ENCODE measurements around the gene KCND3.

The KCND3 gene

DNA sequence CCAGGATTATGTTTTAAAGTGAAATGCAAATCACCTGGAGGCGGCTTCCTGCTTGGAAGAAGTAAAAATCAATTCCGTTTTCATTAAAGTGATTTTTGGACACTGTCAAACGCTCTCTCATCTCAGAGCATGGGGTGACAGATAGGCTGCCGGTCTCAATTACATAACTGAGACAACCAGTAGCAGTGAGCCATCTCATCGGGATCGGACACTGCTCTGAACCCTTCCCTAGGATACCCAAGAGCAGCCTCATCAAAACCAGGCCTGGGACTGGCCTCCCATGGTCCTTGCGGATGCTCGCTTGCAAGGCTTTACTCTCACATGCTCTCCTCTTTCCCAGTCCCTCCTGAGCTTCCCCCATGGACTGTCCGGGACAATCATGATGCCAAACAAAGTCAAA is 12.1 kb downstream of the KCND3 start:
- Histone ChIP-seq H3K4me1 (ENCODE audit: control insufficient read depth, low read length) (no peaks in the 10 kb centered on the region), H3F3A (ENCODE audit: control insufficient read depth, insufficient read depth) (no peaks in the 10 kb centered on the region), H3K27ac (ENCODE audit: low read depth, low read length) (no peak overlapping the region), H3K36me3 (ENCODE audit: control insufficient read depth, low read length) (no peaks in the 10 kb centered on the region), H4K20me1 (ENCODE audit: control insufficient read depth, insufficient read depth, low read depth, low read length) (no peaks in the 10 kb centered on the region), H3K27me3 (ENCODE audit: control insufficient read depth, low read length) (peaks cover 30% of the 10 kb centered on the region), H3K4me3 (ENCODE audit: low read length) (no peak overlapping the region), H3K79me2 (ENCODE audit: control insufficient read depth, low read length) (no peaks in the 10 kb centered on the region), H3K9me3 (ENCODE audit: control insufficient read depth, insufficient read depth, low read length) (no peaks in the 10 kb centered on the region), H3K4me2 (ENCODE audit: low read length) (no peak overlapping the region), H3K9me2 (replicated peaks; ENCODE audit: control insufficient read depth, low read length) (no peaks in the 10 kb centered on the region)
- TF ChIP-seq, protein P1, sequence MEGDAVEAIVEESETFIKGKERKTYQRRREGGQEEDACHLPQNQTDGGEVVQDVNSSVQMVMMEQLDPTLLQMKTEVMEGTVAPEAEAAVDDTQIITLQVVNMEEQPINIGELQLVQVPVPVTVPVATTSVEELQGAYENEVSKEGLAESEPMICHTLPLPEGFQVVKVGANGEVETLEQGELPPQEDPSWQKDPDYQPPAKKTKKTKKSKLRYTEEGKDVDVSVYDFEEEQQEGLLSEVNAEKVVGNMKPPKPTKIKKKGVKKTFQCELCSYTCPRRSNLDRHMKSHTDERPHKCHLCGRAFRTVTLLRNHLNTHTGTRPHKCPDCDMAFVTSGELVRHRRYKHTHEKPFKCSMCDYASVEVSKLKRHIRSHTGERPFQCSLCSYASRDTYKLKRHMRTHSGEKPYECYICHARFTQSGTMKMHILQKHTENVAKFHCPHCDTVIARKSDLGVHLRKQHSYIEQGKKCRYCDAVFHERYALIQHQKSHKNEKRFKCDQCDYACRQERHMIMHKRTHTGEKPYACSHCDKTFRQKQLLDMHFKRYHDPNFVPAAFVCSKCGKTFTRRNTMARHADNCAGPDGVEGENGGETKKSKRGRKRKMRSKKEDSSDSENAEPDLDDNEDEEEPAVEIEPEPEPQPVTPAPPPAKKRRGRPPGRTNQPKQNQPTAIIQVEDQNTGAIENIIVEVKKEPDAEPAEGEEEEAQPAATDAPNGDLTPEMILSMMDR (IDR thresholded peaks at IDR 0.05; ENCODE audit: low read depth, low read length, poor library complexity, severe bottlenecking), result no peak
- no peak for TF ChIP-seq EZH2phosphoT487 (IDR thresholded peaks at IDR 0.05; ENCODE audit: borderline replicate concordance, low read length)

DNA sequence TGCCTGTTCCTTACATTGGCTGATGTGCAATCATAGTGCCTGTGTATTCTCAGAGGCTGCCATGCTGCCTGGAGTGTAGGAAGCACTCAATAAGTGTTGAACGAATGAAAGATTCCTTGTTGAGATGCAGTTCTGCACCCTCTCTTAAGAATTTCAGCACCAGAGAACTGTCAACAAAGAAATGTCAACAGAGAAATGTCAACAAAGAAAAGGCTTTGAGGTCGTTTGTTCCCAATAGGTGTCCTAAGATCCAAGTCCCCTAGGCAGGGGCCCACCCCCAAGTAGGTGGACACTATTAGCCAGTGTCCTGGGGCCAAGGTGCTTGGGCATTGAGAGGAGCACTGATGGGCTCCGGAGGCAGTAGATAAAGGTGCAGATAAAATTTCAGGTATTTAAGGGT is 12.6 kb downstream of the KCND3 start:
- Histone ChIP-seq H4K20me1 (ENCODE audit: control insufficient read depth, insufficient read depth, low read depth, low read length) (no peaks in the 10 kb centered on the region), H3K27me3 (ENCODE audit: control insufficient read depth, low read length) (peaks cover 30% of the 10 kb centered on the region), H3K36me3 (ENCODE audit: control insufficient read depth, low read length) (no peaks in the 10 kb centered on the region), H3F3A (ENCODE audit: control insufficient read depth, insufficient read depth) (no peaks in the 10 kb centered on the region), H3K27ac (ENCODE audit: low read depth, low read length) (no peak overlapping the region), H3K4me2 (ENCODE audit: low read length) (no peak overlapping the region), H3K4me1 (ENCODE audit: control insufficient read depth, low read length) (no peaks in the 10 kb centered on the region), H3K4me3 (ENCODE audit: low read length) (no peak overlapping the region), H3K79me2 (ENCODE audit: control insufficient read depth, low read length) (no peaks in the 10 kb centered on the region), H3K9me3 (ENCODE audit: control insufficient read depth, insufficient read depth, low read length) (no peaks in the 10 kb centered on the region), H3K9me2 (replicated peaks; ENCODE audit: control insufficient read depth, low read length) (no peaks in the 10 kb centered on the region)
- TF ChIP-seq, protein P1 (IDR thresholded peaks at IDR 0.05; ENCODE audit: low read depth, low read length, poor library complexity, severe bottlenecking), result no peak
- TF ChIP-seq EZH2phosphoT487 (IDR thresholded peaks at IDR 0.05; ENCODE audit: borderline replicate concordance, low read length), result no peak

DNA sequence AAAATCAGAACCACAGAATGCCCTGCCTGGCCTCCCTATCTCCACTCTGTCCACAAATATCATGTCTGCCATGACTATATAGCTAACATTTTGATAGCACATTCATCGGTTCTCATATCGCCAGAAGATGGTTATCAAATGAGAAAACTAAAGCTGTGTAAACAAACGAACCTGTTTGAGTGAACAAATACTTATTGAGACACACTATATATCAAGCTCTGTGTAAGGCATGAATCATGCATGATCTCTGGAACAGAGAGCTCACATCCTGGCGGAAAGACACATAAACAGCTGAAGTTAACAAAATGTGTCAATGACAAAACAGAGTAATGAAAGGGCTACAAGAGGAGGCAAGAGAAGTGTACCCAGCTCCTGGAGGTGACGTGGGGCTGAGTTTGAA is 13.1 kb downstream of the KCND3 start:
- no peak overlapping the region for H3K27ac ChIP-seq (ENCODE audit: low read depth, low read length)
- H3K9me3 ChIP-seq (ENCODE audit: control insufficient read depth, insufficient read depth, low read length), result no peaks in the 10 kb centered on the region
- H3K27me3 ChIP-seq (ENCODE audit: control insufficient read depth, low read length), result peaks cover 30% of the 10 kb centered on the region
- no peaks in the 10 kb centered on the region for H3K79me2 ChIP-seq (ENCODE audit: control insufficient read depth, low read length)
- no peak overlapping the region for H3K4me3 ChIP-seq (ENCODE audit: low read length)
- TF ChIP-seq, protein P1 (IDR thresholded peaks at IDR 0.05; ENCODE audit: low read depth, low read length, poor library complexity, severe bottlenecking), result no peak
- no peak for TF ChIP-seq EZH2phosphoT487 (IDR thresholded peaks at IDR 0.05; ENCODE audit: borderline replicate concordance, low read length)
- H3F3A ChIP-seq (ENCODE audit: control insufficient read depth, insufficient read depth), result no peaks in the 10 kb centered on the region
- no peak overlapping the region for H3K4me2 ChIP-seq (ENCODE audit: low read length)
- no peaks in the 10 kb centered on the region for H3K36me3 ChIP-seq (ENCODE audit: control insufficient read depth, low read length)
- no peaks in the 10 kb centered on the region for H3K9me2 ChIP-seq (replicated peaks; ENCODE audit: control insufficient read depth, low read length)
- H4K20me1 ChIP-seq (ENCODE audit: control insufficient read depth, insufficient read depth, low read depth, low read length), result no peaks in the 10 kb centered on the region
- H3K4me1 ChIP-seq (ENCODE audit: control insufficient read depth, low read length), result no peaks in the 10 kb centered on the region
